ENCODE measurements around the gene TIE1.

The TIE1 gene

DNA sequence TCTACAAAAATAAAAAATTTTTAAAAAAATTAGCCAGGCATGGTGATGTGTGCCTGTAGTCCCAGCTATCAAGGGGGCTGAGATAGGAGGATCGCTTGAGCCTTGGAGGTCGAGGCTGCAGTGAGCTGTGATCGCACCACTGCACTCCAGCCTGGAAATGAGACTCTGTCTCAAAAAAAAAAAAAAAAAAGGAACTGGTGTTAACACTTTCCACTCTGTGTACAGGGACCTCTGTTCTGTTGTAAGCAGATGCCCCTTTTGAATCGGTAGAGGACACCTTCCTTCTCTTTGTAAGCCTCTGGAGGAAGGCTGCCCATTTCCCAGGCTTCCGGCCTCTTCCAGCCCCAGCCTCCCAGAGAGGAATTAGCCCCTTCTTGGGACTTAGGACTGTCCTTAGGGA is 8.1 kb upstream of the TIE1 start:
- no peak for DNase-seq (ENCODE audit: low read depth in 4 of 4, low spot score in 1 of 4)

DNA sequence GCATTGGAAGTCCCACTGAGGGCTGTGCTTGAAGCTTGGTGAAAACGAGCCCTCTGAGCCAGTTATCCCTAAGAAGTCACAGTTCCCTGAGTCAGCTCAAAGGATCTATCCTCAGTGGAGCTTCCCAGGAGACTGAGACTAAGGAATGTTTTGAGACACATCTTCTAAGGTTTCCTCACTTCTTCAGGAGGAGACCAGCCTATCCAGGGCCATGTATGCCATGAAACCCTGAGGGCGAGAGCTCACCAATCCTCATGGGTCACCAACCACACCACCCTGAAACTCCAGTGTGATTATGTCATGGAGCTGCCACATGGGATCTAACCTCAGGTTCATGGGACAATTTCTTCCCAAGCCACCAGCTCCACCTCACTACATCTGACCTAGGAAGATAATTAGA is 7.6 kb upstream of the TIE1 start:
- DNase-seq (ENCODE audit: low read depth in 4 of 4, low spot score in 1 of 4): no peak

DNA sequence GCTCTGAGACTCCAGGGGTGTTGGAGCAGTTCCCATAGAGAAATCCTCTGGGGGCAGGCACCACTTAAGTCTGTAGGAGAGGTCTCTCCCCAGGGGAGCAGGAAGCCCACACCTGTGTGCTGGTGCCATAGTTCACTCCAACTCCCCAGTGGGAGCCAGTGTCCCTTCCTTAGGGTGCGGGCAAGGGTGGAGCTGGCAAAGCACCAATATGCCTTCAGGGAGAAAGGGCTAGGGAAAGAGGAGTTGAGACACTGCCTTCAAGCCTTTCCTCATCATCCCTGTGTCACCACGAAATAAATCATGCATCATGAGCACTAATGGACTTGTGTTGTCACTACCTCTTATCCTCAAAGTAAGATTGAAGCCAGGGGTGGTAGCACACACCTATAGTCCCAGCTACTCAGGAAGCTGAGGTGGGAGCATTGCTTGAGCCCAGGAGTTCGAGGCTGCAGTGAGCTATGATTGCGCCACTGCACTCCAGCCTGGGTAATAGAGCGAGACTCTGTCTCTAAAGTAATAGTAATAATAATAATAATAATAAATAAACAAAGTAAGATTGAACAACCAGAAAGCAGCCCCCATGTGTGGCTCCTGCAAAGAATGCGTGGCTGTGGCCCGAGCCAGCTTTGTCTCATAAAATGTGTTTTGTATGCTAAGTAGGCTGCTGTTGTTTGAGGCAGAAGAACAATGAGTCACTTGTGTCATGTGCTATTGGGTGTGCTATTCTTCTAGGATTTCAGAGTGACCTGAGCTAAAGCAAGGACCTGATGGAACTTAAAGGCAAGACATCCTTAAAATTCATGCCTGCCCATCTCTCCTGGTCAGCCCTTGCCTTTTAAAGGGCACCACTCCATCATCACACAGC is 6.7 kb upstream of the TIE1 start:
- no peak for DNase-seq (ENCODE audit: low read depth in 4 of 4, low spot score in 1 of 4)

DNA sequence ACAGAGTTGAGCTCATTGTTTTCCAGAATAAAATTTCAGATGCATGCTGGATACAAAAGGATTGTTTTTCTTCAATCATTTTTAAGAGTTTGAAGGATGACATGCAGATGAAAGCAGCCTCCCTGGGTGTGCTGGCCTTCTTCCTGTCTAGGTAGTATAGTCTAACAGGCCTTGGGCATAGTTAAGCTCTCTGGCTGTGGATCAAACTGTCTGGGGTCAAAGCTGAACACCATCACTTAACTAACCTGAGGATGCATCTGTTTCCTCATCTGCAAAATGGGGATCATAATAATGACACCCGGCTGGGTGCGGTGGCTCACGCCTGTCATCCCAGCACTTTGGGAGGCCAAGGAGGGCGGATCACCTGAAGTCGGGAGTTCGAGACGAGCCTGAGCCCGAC is 6.0 kb upstream of the TIE1 start:
- no peak for DNase-seq (ENCODE audit: low read depth in 4 of 4, low spot score in 1 of 4)

DNA sequence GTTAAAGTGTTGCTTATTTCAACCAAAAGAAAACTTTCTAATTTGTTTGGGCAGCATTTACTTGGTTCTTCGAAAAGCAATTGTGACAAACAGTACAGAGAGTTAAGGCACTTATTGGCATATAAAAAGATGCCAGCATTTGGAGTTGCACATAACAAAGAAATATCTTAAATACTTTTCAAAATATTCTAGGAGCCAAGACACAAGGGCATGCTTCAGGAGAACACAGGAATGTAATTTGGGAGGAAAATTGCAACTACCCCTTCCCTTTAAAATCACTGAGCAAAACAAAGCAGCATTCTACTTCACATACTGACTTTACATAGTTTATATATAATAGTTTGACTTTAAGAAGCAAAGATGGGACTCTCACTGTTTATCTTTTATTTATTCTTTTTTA is 4.6 kb upstream of the TIE1 start:
- DNase-seq (ENCODE audit: low read depth in 4 of 4, low spot score in 1 of 4): no peak

DNA sequence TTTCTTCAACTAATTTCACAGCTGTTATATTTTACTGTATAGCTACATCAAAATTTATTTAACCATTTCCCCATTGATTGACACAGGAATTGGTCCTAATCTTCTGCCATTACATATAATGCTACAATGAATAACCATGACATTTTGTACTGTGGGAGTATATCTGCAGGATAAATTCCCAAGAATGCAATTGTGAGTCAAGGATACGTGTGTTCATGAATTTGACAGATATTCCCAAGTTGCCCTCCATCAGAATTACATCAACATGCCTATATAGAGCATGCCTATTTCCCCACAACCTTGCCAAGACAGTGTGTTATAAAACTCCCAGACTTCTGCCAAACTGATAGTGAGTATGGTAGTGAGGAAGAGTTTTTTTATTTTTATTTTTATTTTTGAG is 2.7 kb upstream of the TIE1 start:
- DNase-seq (ENCODE audit: low read depth in 4 of 4, low spot score in 1 of 4): no peak

DNA sequence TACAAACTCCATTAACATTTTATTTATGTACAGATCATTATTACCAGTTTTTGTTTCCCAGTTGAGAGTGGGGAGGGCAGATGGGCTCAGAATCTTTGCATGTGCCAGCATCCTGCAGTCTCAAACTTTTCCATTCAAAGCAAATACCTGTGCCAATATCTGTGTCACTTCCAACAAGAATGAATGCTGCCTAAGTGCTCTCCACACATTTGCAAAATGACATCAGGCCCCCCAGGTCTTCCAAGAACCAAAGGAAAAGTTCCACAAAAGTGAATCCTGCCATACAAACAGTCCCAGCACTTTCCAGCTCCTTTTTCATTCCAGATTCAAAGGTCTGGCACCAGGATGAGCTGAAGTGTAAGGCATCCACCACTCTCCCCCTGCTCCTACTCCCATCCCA is 1.7 kb upstream of the TIE1 start:
- no peak for DNase-seq (ENCODE audit: low read depth in 4 of 4, low spot score in 1 of 4)

DNA sequence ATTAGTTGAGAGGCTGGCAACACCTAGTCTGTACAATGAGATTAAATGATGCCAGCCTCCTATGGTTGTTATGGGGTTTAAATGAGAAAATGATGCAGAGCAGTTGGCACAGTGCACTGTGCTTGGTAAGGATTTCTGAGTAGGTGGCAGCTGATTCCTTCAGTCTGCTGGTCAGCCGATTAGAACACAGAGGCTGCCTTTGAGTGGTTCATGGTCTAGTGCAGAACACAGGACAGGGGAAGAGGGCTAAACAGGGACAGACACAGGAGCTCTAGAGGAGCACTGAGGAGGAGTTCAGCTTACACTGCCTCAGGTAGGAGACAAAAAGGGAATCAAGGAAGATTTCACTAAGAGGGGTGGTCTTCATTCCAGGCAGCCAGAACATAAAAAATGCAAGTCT is 1.4 kb downstream of the TIE1 start:
- DNase-seq (ENCODE audit: low read depth in 4 of 4, low spot score in 1 of 4): no peak

DNA sequence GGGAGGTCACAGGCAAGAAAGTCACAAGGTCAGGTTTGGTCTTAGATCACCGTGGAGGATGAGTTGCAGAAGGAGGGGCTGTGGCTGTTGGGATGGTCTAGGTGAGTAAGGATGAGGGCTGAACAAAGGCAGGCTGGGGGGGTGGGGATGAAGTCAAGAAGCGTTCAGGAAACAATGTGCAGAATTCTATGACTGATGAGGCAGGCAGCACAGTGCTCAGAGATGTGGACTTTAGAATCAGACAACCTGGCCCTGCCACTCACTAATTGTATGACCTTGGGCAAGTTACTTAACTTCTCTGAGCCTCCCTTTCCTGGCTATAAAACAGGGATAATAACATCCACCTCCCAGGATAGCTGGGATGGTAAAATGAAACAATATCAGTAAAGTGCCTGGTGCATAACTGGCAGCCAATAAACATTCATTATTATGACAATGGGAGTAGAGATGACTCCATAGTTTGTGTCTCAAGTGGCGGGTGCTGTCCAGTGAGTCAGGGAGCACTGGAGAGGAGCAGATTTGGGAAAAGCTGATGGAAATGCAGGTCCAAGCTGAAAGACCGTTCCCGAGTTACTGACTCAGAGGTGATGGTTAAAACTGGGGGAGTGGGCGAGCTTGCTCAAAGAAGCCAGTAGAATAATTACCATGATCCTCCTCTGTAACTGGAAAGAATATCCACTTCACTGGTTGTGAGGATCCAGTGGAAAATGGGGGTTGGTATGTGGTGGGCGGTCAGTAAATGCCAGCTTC is 2.1 kb downstream of the TIE1 start:
- no peak for DNase-seq (ENCODE audit: low read depth in 4 of 4, low spot score in 1 of 4)

DNA sequence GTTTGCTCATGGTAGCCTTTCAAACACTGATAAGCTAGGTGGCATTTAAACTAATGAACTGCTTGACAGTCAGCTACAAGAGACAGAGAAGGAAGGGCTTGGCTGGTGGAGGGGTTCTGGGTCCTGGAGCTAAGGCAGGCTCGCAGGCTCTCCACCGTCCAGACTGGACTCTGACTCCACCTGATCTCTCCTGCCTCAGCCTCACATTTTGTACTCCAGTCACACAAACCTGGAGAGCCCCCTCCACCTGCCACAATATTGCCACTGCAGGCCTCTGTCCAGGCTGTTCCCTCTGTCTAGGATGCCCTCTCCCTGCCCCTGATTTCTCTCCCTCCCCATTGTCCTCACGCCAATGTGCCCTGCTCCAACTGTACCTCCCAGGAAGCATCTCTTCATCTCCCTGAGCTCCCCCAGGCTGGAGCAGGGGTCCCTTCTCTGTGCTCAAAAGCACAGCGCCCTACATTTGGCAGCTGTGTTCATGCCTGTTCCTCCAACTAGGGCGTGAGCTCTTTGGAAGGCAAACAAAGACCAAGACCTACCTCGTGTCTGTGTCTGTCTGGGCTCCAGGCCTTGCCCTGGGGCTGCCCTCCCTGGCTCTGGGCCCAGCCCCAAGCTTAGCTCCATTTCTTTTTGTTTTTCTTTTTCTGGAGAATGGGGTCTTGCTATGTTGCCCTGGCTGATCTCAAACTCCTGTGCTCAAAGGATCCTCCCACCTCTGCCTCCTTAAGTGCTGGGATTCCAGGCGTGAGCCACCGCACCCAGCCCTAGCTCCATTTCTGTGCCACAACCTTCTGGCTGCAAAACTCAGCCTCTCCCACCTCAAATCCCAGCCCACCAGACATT is 2.9 kb downstream of the TIE1 start:
- DNase-seq (ENCODE audit: low read depth in 4 of 4, low spot score in 1 of 4): no peak

DNA sequence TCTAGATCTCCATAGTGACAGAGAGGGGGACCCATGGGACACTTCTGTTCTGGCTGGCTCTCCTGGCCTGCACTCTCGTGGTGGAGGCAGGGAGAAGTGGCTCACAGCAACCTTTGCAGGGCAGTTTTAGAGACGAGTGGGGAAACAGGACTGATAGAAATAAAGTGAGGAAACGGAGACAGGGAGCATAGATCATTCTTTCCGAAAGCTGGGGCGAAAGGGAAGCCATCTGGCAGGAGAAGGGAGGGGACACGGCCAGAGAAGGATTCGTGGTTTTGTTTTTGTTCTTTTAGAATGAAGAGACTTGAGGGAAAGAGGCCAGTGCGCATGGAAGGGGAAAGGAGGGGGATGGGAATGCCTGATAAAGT is 3.5 kb downstream of the TIE1 start:
- no peak for DNase-seq (ENCODE audit: low read depth in 4 of 4, low spot score in 1 of 4)

DNA sequence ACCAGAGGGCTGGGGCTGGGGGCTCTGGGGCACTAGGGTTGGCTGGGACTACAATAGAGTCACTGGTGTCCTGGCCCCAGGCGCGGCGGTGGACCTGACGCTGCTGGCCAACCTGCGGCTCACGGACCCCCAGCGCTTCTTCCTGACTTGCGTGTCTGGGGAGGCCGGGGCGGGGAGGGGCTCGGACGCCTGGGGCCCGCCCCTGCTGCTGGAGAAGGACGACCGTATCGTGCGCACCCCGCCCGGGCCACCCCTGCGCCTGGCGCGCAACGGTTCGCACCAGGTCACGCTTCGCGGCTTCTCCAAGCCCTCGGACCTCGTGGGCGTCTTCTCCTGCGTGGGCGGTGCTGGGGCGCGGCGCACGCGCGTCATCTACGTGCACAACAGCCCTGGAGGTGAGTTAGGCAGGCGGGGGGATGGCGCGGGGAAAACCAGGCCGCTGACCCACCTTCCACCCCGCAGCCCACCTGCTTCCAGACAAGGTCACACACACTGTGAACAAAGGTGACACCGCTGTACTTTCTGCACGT is 4.1 kb downstream of the TIE1 start:
- DNase-seq (ENCODE audit: low read depth in 4 of 4, low spot score in 1 of 4): no peak

DNA sequence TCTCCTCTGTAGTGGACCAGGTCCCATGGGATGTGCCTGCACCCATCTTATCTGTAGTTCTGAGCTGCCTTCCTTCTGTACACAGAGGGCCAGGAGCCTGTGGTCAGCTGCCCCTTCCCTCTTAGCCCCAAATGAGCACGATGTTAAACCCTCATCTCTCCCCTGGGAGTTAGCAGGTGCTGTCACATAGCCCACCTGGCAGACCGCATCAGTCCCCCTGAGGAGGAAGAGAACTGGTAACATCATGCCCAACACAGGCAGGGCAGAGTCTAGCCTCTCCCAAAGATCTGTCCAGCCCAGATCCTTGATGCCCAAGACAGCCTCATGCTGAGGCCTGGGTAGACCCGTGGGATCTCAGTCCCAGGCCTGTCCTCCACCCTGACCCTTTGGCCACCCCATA is 4.7 kb downstream of the TIE1 start:
- DNase-seq (ENCODE audit: low read depth in 4 of 4, low spot score in 1 of 4): no peak

DNA sequence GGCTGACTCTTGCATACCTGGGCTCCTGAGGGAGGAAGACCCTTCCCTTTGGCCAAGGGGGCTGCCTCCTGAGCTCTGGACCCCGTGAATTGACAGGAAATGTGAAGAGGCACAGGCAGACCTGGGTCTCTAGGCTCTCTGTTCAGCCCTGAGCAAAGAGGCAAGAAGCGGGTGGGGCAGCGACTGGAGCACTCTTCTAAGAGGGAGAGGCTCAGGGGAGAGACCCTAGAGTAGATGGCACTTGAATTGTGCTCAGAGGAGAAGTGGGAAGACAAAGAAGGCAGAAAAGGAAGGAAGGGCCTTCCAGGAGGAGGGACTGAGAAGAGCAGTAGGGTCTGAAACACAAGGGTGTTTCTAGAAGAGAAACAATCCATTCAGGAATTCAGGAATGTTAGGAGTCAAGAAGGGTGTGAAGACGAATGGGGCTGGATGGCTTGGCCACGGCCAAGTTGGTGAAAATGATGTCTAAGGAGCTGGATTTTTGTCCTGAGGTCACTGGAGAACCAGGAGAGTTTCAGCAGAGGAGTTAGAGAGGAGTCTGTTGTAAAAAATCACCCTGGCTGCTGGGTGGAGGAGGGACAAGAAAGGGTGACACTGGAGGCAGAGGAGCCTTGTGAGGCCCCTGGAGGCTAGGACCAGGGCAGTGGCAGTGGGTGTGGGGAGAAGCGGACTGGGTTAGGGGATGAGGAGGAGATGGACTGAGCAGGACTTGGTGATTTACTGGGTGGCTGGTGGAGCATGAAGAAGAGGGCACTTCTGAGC is 5.3 kb downstream of the TIE1 start:
- no peak for DNase-seq (ENCODE audit: low read depth in 4 of 4, low spot score in 1 of 4)

DNA sequence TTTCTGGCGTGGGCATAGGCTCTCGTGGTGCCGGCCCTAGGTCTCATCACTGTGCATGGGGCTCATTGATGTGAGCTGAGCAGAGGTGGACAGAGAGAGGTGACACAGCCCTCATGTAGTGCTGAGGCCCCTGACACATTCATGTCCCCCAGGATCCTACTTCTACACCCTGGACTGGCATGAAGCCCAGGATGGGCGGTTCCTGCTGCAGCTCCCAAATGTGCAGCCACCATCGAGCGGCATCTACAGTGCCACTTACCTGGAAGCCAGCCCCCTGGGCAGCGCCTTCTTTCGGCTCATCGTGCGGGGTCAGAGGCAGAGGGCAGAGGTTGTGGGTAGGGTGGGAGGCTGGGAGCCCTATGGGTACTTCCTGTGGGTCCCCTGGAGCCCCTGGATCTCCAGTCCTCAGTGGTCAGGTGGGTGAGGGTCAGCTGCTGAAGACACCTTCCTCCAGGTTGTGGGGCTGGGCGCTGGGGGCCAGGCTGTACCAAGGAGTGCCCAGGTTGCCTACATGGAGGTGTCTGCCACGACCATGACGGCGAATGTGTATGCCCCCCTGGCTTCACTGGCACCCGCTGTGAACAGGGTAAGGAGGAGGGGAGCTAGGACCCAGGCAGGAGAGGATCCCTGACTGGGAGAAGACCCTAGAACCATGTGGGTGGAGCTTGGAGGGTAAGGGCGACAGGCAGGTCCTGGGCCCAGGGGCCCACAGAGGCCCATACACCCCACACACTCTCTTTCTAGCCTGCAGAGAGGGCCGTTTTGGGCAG is 6.1 kb downstream of the TIE1 start:
- no peak for DNase-seq (ENCODE audit: low read depth in 4 of 4, low spot score in 1 of 4)

DNA sequence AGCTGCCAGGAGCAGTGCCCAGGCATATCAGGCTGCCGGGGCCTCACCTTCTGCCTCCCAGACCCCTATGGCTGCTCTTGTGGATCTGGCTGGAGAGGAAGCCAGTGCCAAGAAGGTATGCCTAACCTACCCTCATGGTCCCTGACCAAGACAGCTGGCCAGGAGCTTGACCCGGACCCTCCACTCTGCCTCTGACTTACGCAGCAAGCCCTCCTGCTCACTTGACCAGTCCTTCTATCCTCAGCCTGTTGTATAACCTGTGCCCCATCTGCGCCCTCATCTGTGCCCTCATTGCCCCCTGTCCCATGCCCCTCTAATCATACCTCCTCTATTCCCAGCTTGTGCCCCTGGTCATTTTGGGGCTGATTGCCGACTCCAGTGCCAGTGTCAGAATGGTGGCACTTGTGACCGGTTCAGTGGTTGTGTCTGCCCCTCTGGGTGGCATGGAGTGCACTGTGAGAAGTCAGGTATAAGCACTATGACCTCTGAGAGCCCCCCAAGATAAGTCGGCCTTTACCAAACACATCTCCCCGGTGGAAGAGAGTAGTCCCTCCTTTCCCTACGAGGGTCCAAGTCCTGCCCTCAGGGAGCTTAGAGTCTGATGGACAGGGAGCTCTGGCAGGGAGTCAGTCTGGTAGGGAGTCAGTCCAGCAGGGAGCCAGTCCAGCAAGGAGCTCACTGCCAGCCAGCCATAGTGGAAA is 6.8 kb downstream of the TIE1 start:
- no peak for DNase-seq (ENCODE audit: low read depth in 4 of 4, low spot score in 1 of 4)

DNA sequence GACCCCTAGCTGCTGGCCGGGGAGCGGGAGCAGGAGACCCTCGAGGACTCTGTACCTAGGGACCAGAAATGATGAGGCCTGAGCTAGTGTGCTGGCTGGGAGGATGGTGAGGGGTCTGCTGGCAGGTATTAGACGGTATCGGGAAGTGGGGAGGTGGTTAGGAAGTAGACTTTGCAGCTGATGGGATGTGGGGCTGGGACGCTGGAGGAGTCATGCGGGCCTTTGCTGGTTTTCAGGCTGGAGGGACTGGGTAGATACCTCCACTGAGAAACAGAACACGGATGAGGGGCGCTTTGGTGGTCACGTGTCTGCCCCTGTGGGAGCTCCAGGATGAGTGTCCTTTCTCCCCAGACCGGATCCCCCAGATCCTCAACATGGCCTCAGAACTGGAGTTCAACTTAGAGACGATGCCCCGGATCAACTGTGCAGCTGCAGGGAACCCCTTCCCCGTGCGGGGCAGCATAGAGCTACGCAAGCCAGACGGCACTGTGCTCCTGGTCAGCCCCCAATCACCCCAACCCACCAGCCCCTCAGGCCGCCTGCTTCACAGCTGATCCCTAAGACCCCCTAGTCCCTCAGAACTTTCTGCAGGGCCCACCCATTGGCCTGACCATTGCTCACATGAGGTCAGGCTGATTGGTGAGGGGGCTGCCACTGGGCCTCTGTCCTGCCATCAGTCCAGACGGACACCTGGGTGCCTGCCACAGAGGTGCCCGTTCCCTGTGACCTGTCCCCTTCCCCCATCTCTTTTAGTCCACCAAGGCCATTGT is 8.0 kb downstream of the TIE1 start:
- no peak for DNase-seq (ENCODE audit: low read depth in 4 of 4, low spot score in 1 of 4)

DNA sequence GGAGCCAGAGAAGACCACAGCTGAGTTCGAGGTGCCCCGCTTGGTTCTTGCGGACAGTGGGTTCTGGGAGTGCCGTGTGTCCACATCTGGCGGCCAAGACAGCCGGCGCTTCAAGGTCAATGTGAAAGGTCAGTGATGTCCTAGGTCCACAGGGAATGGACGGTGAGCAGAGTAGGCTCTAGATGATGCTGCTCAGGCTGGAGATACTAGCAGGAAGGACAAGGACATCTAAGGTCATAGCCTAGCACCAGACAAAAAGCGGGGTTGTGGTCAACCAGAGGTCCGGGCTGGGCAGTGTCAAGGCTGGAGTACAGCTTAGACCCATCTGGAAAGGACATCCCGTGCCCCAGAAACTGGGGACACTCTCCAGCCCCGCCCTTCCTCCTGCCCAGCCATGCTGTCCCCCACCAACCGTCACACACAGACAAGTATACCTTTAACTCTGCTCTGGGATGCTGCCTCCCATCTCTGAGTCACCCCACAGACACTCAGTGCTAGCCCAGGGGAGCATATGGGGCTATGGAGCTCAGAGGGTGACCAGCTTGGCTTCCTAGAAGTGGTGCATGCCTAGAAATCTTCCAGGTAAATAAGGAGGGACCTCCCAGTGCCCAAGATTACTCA is 8.7 kb downstream of the TIE1 start:
- DNase-seq (ENCODE audit: low read depth in 4 of 4, low spot score in 1 of 4): no peak

All from stimulated activated CD4-positive, alpha-beta T cell treated with anti-CD3 and anti-CD28 coated beads, Interleukin-1b, Interleukin-23, amount 100 ng/mL, for 24 hours (primary cell).